NCI-H1436 (cell line): ENCODE data around the gene TOR4A.
"Not testable (repeated sequence)": the region's sequence is repeated elsewhere in the genome, so short reads cannot be mapped to it uniquely, and the experiment has no call there.

ENCODE experiments used
- DNase-seq: peaks from one replicate; lab custom pipeline; 2025; lab: John Stamatoyannopoulos, UW

Gene TOR4A

GRCh38 chr9:137319011-137319738, 41.6 kb downstream of the TOR4A start:
- no peak for DNase-seq

GRCh38 chr9:137319739-137320551, 42.4 kb downstream of the TOR4A start:
- DNase-seq: no peak

- no peak for DNase-seq
These were observed 43.2 kb downstream of the TOR4A start for GRCh38 chr9:137320555-137321384.

GRCh38 chr9:137321726-137322361, 44.3 kb downstream of the TOR4A start:
- DNase-seq: no peak

DNA sequence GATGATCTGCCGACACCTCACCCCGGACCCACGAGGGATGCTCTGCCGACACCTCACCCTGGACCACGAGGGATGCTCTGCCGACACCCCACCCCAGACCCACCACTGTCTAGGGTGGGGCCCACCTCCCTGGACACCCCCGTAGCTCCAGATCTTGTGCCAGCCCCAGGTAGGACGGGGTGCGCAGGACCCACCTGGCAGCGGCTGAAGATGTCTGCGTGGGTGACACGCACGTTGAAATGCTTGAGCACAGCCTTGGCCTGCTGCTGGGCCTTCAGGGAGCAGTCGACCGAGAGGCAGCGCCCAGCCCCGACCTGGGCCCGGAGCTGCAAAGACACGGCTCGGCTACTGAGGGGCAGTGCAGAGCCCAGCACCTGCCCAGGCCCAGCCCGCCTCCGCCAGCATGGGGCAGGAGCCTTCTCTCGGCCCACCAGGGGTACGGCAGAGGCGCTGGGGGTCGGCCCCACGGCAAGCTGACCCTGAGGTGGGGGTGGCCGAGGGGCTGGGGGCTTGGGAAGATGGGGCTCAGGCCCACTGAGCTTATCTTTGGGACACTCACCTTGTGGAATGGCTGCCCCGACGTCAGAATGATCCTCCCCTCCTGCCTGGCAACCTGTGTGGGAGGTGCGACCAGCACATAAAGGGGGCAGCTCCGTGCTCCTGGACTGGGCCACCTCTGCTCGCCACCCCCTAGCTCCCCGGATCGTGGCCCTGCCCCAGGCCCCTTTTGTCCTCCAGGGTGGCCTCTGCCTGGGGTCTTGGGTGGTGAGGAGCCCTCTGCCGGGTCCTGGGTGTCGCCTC, 46.2 kb downstream of the TOR4A start:
- DNase-seq: no peak

- no peak for DNase-seq
These were observed 47.6 kb downstream of the TOR4A start for GRCh38 chr9:137325124-137325523.

DNA sequence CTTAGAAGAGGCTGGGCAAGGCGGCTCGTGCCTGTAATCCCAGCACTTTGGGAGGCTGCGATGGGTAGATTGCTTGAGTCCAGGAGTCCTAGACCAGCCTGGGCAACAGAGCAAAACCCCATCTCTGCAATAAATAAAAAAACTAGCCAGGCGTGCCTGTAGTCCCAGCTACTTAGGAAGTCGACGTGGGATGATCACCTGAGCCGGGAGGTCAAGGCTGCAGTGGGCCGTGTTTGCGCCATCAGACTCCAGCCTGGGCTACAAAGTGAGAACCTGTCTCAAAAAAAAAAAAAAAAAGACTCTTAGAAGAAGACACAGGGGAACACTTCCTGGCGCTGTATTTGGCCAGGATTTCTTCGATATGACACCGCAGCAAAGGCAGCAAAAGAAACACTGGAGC, 48.3 kb downstream of the TOR4A start:
- no peak for DNase-seq

- no peak for DNase-seq
These were observed 49.0 kb downstream of the TOR4A start for GRCh38 chr9:137326445-137327065.

GRCh38 chr9:137327641-137328550, 50.4 kb downstream of the TOR4A start:
- not testable (repeated sequence) for DNase-seq

DNA sequence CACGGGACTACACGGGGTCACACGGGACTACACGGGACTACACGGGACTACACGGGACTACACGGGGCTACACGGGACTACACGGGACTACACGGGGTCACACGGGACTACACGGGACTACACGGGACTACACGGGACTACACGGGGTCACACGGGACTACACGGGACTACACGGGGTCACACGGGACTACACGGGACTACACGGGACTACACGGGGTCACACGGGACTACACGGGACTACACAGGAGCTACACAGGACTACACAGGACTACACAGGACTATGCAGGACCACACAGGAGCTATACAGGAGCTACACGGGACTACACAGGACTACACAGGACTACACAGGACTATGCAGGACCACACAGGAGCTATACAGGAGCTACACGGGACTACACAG, 52.1 kb downstream of the TOR4A start:
- DNase-seq: not testable (repeated sequence)

GRCh38 chr9:137330689-137331088, 53.2 kb downstream of the TOR4A start:
- DNase-seq: no peak

DNA sequence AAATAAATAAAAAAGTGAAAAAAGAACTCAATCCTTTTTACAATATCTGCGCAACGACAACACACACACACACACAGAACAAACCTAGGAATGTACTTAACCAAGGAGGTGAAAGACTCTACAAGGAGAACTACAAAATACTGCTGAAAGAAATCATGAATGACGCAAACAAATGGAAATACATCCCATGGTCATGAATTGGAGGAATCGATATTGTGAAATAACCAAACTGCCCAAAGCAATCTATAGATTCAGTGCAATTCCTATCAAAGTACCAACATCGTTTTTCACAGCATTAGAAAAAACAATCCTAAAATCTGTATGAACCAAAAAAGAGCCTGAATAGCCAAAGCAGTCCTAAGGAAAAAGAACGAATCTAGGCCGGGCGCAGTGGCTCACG, 54.4 kb downstream of the TOR4A start:
- DNase-seq: no peak
